GM13976 (cell line): ENCODE measurements around the gene GALNT2.

Experiments
- DNase-seq: peaks from one replicate; pipeline ENCODE4 v3.0.0; 2012; ENCODE audit warnings: low spot score
- in situ Hi-C: fragments of 300-500 bp; cut with MboI; formaldehyde crosslinking; loops from one replicate; pipeline ENCODE4 v1.12.0; 2022; ENCODE audit warnings: low sequenced_read_pairs, mixed read lengths, inconsistent platforms; ENCODE audit not compliant: unreplicated experiment
- TF ChIP-seq, protein P1 (sequence below): IDR thresholded peaks from 2 replicates; pipeline ENCODE4 v1.5.1; 2012; ENCODE audit warnings: borderline replicate concordance, mild to moderate bottlenecking; ENCODE audit not compliant: insufficient read depth; ENCODE audit errors: extremely low read depth, missing control alignments, control extremely low read depth

Gene GALNT2

DNA sequence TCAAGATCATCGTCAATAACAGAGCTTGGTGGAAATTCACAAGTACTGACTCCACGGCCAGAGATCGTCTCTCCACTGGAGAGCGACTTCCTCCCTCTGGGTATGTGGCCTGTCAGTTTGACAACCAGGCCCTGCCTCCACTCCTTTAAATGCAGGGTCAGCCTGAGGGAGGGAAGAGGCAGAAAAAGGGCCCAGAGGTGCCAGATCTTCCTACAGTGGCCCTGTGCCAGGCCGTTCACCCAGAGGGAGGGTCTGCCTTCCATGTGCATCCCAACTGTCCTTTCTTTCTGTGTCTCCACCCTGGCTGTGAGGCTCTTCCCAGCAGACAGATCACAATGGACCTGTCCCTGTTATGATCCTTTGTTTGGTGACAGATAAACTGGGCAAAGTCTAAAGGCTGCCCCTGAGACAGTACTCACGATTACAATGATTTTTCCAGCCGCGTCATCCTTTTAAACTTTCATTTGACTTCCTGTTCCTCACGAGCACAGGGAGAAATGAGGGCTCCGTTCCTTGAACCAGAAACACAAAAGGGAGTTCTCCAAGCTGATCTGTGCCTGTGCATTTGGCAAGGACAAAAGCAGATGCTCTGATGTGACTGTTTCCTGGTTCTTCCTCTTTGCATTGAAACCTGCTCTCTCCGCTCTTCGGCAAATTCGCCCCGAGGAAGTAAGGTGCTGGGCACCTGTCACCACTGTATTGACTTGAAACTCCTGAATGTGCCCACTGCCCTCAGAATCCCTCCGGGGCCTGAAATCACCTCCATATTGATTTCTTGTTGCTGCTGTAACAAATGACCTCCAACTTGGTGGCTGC lies 232.4 kb downstream of the GALNT2 start:
- TF ChIP-seq, protein P1, sequence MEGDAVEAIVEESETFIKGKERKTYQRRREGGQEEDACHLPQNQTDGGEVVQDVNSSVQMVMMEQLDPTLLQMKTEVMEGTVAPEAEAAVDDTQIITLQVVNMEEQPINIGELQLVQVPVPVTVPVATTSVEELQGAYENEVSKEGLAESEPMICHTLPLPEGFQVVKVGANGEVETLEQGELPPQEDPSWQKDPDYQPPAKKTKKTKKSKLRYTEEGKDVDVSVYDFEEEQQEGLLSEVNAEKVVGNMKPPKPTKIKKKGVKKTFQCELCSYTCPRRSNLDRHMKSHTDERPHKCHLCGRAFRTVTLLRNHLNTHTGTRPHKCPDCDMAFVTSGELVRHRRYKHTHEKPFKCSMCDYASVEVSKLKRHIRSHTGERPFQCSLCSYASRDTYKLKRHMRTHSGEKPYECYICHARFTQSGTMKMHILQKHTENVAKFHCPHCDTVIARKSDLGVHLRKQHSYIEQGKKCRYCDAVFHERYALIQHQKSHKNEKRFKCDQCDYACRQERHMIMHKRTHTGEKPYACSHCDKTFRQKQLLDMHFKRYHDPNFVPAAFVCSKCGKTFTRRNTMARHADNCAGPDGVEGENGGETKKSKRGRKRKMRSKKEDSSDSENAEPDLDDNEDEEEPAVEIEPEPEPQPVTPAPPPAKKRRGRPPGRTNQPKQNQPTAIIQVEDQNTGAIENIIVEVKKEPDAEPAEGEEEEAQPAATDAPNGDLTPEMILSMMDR, result no peak
- DNase-seq, result no peak
- in situ Hi-C loops, result loop anchor here (10.0 to 25.0 kb wide), 2 partner anchors 645 to 1037 kb away; partner anchors contain the start of gene RAB4A

DNA sequence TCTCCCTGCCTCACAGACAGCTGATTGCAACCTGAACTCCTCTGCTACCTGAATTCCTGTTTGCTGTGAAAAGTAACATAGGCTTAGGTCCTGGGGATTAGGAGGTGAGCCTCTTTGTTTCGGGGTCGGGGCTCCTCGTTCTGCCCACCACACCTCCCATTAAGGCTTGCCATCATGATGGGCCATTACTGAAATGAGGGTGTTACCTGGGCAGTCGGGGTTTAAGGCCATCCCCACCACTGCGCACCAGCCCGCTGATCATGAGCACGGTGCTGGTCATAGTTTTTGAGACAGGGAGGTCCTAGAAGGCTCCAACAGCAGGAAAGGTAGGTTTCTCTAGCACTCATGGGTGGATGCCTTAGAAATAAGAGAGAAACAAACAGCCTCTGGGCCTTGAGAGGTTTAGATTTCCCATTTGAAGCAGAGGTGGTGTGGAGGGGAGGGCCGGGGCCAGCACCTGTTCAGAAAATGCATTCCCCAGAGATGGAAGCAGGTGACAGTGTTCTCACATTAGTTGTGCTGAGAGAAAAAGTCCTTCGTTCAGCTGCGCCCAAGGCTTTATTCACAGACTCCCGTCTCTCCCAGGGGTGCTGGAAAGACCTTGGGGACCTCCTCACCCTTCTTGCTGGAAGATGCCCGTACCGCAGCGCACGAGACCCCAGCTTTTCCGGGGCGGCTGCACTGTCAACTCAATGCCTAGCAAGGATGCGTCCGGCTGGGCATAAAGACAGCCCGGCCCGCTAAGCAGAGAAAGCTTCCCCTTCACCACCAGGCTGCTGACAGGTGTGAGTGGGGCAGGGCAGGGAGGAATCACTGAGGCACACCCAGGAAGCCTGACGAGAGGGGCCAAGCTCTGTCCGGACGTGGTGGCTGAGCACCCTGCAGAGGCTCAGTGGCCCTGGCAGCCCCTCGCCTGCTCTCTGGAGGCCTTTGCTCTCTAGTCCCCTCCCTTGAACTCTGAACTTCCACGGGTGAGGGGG lies 233.6 kb downstream of the GALNT2 start:
- DNase-seq, result no peak
- in situ Hi-C loops, result loop anchor here (10.0 to 25.0 kb wide), 2 partner anchors 646 to 1038 kb away; partner anchors contain the start of gene RAB4A
- TF ChIP-seq, protein P1, result no peak

DNA sequence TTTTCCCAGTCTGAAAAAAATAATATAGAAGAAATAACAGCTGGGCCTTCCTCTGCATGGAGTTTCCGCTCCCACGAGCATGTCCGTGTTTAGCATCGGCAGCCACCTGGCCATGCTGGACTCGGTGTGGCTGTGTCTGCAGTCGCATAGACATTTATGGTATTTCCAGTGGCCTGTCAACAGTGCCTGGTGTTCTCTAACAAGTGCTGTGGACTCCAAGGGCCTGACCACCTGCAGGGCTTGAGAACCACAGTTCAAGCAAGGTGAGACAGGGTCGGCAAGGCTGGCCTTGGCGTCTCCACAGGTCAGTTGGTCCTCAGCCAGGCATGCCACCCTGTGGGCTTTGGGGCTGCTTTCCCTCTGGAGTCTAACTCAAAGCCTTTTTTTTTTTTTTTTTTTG lies 234.3 kb downstream of the GALNT2 start:
- TF ChIP-seq, protein P1, result no peak
- in situ Hi-C loops, result loop anchor here (10.0 to 25.0 kb wide), 2 partner anchors 647 to 1039 kb away; partner anchors contain the start of gene RAB4A
- DNase-seq, result no peak

DNA sequence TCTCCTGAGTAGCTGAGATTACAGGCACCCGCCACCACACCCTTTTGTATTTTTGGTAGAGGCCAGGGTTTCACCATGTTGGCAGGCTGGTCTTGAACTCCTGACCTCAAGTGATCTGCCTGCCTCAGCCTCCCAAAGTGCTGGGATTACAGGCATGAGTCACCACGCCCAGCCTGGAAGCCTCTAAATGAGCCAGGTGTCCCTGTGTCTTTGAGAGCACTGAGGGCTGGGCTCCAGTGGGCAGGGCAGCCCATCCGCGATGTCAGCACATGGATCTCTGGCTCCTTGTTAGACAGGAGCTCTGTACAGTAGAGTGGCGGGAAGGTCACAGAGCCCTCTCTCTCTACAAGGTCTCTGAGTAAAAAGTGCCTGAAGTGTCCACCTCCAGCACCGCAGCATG lies 234.8 kb downstream of the GALNT2 start:
- in situ Hi-C loops, result loop anchor here (10.0 to 25.0 kb wide), 2 partner anchors 647 to 1040 kb away; partner anchors contain the start of gene RAB4A

DNA sequence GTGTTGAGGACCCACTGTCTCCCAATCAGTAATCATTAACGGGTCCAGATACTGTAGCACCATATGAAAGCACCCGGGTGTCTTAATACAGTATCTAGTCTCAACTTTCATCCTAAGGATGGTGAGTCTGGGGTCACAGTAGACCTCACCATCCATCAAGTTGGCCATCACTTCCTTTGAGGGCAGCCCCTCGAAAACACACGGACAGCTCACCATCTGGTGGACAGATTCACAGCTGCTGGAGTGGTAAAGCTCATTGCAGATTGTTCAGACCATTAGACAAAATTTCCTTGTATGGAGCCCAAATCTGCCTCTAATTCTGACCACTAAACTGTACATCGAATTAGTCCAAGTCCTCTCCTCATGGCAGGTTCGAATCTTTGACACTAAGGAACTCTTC lies 236.0 kb downstream of the GALNT2 start:
- in situ Hi-C loops, result loop anchor here (10.0 to 25.0 kb wide), 2 partner anchors 648 to 1041 kb away; partner anchors contain the start of gene RAB4A
- no peak for DNase-seq
- TF ChIP-seq, protein P1, result peak; percentile 28

More for the DNA sequence above, 234.8 kb downstream of the GALNT2 start:
- TF ChIP-seq, protein P1, result no peak
- no peak for DNase-seq

DNA sequence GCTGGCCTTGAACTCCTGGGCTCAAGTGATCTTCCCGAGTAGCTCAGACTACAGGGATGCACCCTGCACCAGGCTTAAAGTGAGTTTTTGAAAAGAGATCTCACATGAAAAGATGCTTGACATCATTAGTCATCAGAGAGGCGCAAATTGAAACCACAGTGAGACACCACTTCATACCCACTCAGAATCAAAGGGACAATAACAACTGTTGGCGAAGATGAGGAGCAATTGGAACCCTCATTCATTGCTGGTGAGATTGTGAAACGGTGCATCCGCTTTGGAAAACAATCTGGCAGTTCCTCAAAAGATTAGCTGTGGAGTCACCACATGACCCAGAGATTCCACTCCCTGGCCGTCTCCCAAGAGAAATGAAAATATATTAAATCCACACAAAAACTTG lies 236.8 kb downstream of the GALNT2 start:
- DNase-seq, result no peak
- TF ChIP-seq, protein P1, result no peak
- in situ Hi-C loops, result loop anchor here (10.0 to 25.0 kb wide), 2 partner anchors 649 to 1042 kb away; partner anchors contain the start of gene RAB4A
